Fibroblast of skin of left biceps (primary cell): ENCODE results near the gene STEAP1.
"Not testable (repeated sequence)": the region's sequence is repeated elsewhere in the genome, so short reads cannot be mapped to it uniquely, and the experiment has no call there.

ENCODE experiments used
- DNase-seq, 2 experiments: peaks; one replicate each; pipeline ENCODE4 v3.0.0-alpha.2; 2013; ENCODE audit warnings: low read depth in 2 of 2

Gene STEAP1

GRCh38 chr7:90173127-90173844, 19.0 kb downstream of the STEAP1 start:
- DNase-seq: no peak

- no peak for DNase-seq
These were observed 21.4 kb downstream of the STEAP1 start for GRCh38 chr7:90175667-90176066.

- DNase-seq: no peak
These were observed 21.9 kb downstream of the STEAP1 start for GRCh38 chr7:90176195-90176594.

GRCh38 chr7:90178166-90178565, 23.9 kb downstream of the STEAP1 start:
- DNase-seq: no peak

- peak; percentile 28 to 44 for DNase-seq
These were observed 24.5 kb downstream of the STEAP1 start for GRCh38 chr7:90178679-90179278.

- DNase-seq: peak; percentile 12 to 29
These were observed 25.8 kb downstream of the STEAP1 start for GRCh38 chr7:90180011-90180585.

- DNase-seq: no peak
These were observed 26.4 kb downstream of the STEAP1 start for GRCh38 chr7:90180649-90181048.

GRCh38 chr7:90181485-90181884, 27.2 kb downstream of the STEAP1 start:
- no peak for DNase-seq

GRCh38 chr7:90186290-90186689, 32.0 kb downstream of the STEAP1 start:
- not testable (repeated sequence) for DNase-seq

GRCh38 chr7:90187507-90188050, 33.3 kb downstream of the STEAP1 start:
- no peak for DNase-seq

- no peak for DNase-seq
These were observed 34.0 kb downstream of the STEAP1 start for GRCh38 chr7:90188281-90188680.

GRCh38 chr7:90190995-90191394, 36.7 kb downstream of the STEAP1 start:
- DNase-seq: no peak

GRCh38 chr7:90191648-90192047, 37.4 kb downstream of the STEAP1 start:
- no peak for DNase-seq

GRCh38 chr7:90192876-90193750, 38.8 kb downstream of the STEAP1 start:
- DNase-seq: peak; percentile 41 to 42

GRCh38 chr7:90194911-90195809, 40.9 kb downstream of the STEAP1 start:
- DNase-seq: no peak

- DNase-seq: no peak
These were observed 47.4 kb downstream of the STEAP1 start for GRCh38 chr7:90201500-90202195.

- DNase-seq: no peak
These were observed 53.7 kb downstream of the STEAP1 start for GRCh38 chr7:90207956-90208355.

- DNase-seq: no peak
These were observed 55.5 kb downstream of the STEAP1 start for GRCh38 chr7:90209776-90210175.

GRCh38 chr7:90210475-90210874, 56.2 kb downstream of the STEAP1 start:
- no peak for DNase-seq

- DNase-seq: no peak
These were observed 56.7 kb downstream of the STEAP1 start for GRCh38 chr7:90210981-90211380.
